CD4-positive, alpha-beta memory T cell (primary cell): ENCODE measurements around the gene CHST11. TPM values are rescaled to one million over a fixed set of nuclear protein-coding genes. Genes with fewer than 3 reads are reported as not detected.

Experiments used
- CTCF ChIA-PET: fragments of 350-600 bp; sonication (Branson Sonifier 250); formaldehyde crosslinking; loops from one replicate; lab custom pipeline; 2021; ENCODE audit warnings: inconsistent platforms; ENCODE audit not compliant: partially characterized antibody; lab: Charles Lee
- POLR2A ChIA-PET: fragments of 350-600 bp; sonication (Branson Sonifier 250); formaldehyde crosslinking; loops from one replicate; lab custom pipeline; 2021; ENCODE audit not compliant: partially characterized antibody; lab: Charles Lee
- DNase-seq, 5 donors: peaks; one replicate each; pipeline versions ENCODE4 v3.0.0 to v3.0.0-alpha.2; 2020 to 2022; ENCODE audit warnings: mixed read lengths in 1 of 5
- H3K27ac ChIP-seq: one replicate; pipeline ENCODE4 v1.7.0; 2013; ENCODE audit warnings: low read depth, low read length
- H3K27me3 ChIP-seq: 2 replicates; pipeline ENCODE4 v1.7.0; 2013; ENCODE audit warnings: mild to moderate bottlenecking, low read length, moderate library complexity; ENCODE audit not compliant: insufficient read depth
- H3K36me3 ChIP-seq: 2 replicates; pipeline ENCODE4 v1.7.0; 2013; ENCODE audit warnings: mild to moderate bottlenecking, low read length, moderate library complexity; ENCODE audit not compliant: insufficient read depth
- H3K4me1 ChIP-seq: 2 replicates; pipeline ENCODE4 v1.7.0; 2013; ENCODE audit warnings: mild to moderate bottlenecking, low read length, moderate library complexity; ENCODE audit not compliant: insufficient read depth
- H3K4me3 ChIP-seq, 2 donors: one replicate each; pipeline ENCODE4 v1.7.0; 2013; ENCODE audit warnings: low read length in 2 of 2, mild to moderate bottlenecking in 1 of 2
- H3K9me3 ChIP-seq, 2 donors: one replicate each; pipeline ENCODE4 v1.7.0; 2013; ENCODE audit warnings: low read length in 2 of 2, control low read depth in 1 of 2; ENCODE audit not compliant: control insufficient read depth in 1 of 2
- H3K27ac Mint-ChIP-seq, 7 donors: one replicate each; pipeline ENCODE4 v1.8.0; 2020 to 2021; ENCODE audit warnings: mixed read lengths in 7 of 7, mild to moderate bottlenecking in 6 of 7, inconsistent platforms in 3 of 7, moderate library complexity in 3 of 7
- H3K27me3 Mint-ChIP-seq, 2 donors: one replicate each; pipeline ENCODE4 v1.8.0; 2020 to 2021; ENCODE audit warnings: mixed read lengths in 2 of 2
- H3K36me3 Mint-ChIP-seq, 2 donors: one replicate each; pipeline ENCODE4 v1.8.0; 2020 to 2021; ENCODE audit warnings: mixed read lengths in 2 of 2, inconsistent platforms in 1 of 2, mild to moderate bottlenecking in 1 of 2
- H3K4me1 Mint-ChIP-seq, 4 donors: one replicate each; pipeline ENCODE4 v1.8.0; 2020 to 2021; ENCODE audit warnings: mixed read lengths in 4 of 4, mild to moderate bottlenecking in 1 of 4
- H3K4me3 Mint-ChIP-seq, 8 donors: one replicate each; pipeline ENCODE4 v1.8.0; 2020 to 2021; ENCODE audit warnings: mixed read lengths in 8 of 8, mild to moderate bottlenecking in 7 of 8, moderate library complexity in 6 of 8, inconsistent platforms in 3 of 8
- H3K9me3 Mint-ChIP-seq, 8 donors: one replicate each; pipeline ENCODE4 v1.8.0; 2020 to 2021; ENCODE audit warnings: mixed read lengths in 8 of 8, mild to moderate bottlenecking in 5 of 8, inconsistent platforms in 3 of 8, moderate library complexity in 1 of 8
- intact Hi-C: fragments of 100-400 bp; cut with micrococcal nuclease; formaldehyde crosslinking; loops from one replicate; pipeline ENCODE4 v1.15.1; 2023
- polyA plus RNA-seq, 2 donors: library from polyadenylated mRNA; unstranded; fragments of 300-500 nt; fragmentation: Illumina TruSeq; gene quantifications; one replicate each; pipeline ENCODE4 v1.2.3, GENCODE V29; 2021
- total RNA-seq, 2 experiments: library from RNA; stranded (reverse); gene quantifications; one replicate each; pipeline ENCODE4 v1.2.3, GENCODE V29; 2021

The CHST11 gene
- total and polyA plus RNA-seq, 4 experiments from 2014 or later, result 55.1 to 64.6 (median 59.8) TPM

- intact Hi-C loops, result loop anchor here (2.0 to 10.0 kb wide), 2 partner anchors 15 to 191 kb away; partner anchors contain the start of gene EID3
- peaks cover 0 to 2% (median 0%) of the 10 kb centered on the region in 8 donors for H3K9me3 Mint-ChIP-seq
- peak overlapping the region in 7 of 8 donors; percentile 7 to 88 (median 67) for H3K4me3 Mint-ChIP-seq
- Histone ChIP-seq H3K9me3 (no peaks in the 10 kb centered on the region), H3K4me1 (peaks cover 96% of the 10 kb centered on the region), H3K36me3 (no peaks in the 10 kb centered on the region), H3K4me3 (no peak overlapping the region), H3K27me3 (no peaks in the 10 kb centered on the region), H3K27ac (peak overlapping the region; percentile 50)
- peak overlapping the region; percentile 74 to 99 (median 88) for H3K27ac Mint-ChIP-seq
- H3K36me3 Mint-ChIP-seq, result peaks cover 0 to 22% of the 10 kb centered on the region in 2 donors
- peaks cover 75 to 97% (median 87%) of the 10 kb centered on the region in 4 donors for H3K4me1 Mint-ChIP-seq
- POLR2A ChIA-PET, result interaction anchor here (6.1 kb wide), 1 partner anchor 37 kb away, joined by 71 read pairs; the partner anchor contains the start of gene CHST11
- CTCF ChIA-PET, result no interaction called here
- no peak for DNase-seq
- no peaks in the 10 kb centered on the region for H3K27me3 Mint-ChIP-seq
These were observed 39.0 kb downstream of the CHST11 start for GRCh38 chr12:104495786-104496185.

GRCh38 chr12:104496336-104496735 lies 39.6 kb downstream of the CHST11 start:
- intact Hi-C loops, result loop anchor here (10.0 kb wide), 1 partner anchor 192 kb away; the partner anchor contains the start of gene EID3
- Histone ChIP-seq H3K27ac (peak overlapping the region; percentile 50), H3K27me3 (no peaks in the 10 kb centered on the region), H3K4me3 (no peak overlapping the region), H3K36me3 (no peaks in the 10 kb centered on the region), H3K9me3 (no peaks in the 10 kb centered on the region), H3K4me1 (peaks cover 96% of the 10 kb centered on the region)
- POLR2A ChIA-PET, result interaction anchor here (6.1 kb wide), 1 partner anchor 37 kb away, joined by 71 read pairs; the partner anchor contains the start of gene CHST11
- CTCF ChIA-PET, result no interaction called here
- Mint-ChIP-seq H3K36me3 (peaks cover 0 to 20% of the 10 kb centered on the region in 2 donors), H3K27ac (peak overlapping the region; percentile 35 to 99 (median 95)), H3K9me3 (peaks cover 0 to 2% (median 0%) of the 10 kb centered on the region in 8 donors), H3K4me3 (peak overlapping the region in 2 of 8 donors; percentile 74 to 75), H3K27me3 (no peaks in the 10 kb centered on the region), H3K4me1 (peaks cover 72 to 97% (median 87%) of the 10 kb centered on the region in 4 donors)
- DNase-seq, result no peak

GRCh38 chr12:104498211-104498801 lies 41.6 kb downstream of the CHST11 start:
- Histone ChIP-seq H3K9me3 (no peaks in the 10 kb centered on the region), H3K36me3 (no peaks in the 10 kb centered on the region), H3K27ac (peak overlapping the region; percentile 48), H3K4me1 (peaks cover 94% of the 10 kb centered on the region), H3K4me3 (peak overlapping the region in 1 of 2 donors; percentile 1), H3K27me3 (no peaks in the 10 kb centered on the region)
- no peaks in the 10 kb centered on the region for H3K27me3 Mint-ChIP-seq
- H3K4me1 Mint-ChIP-seq, result peaks cover 71 to 97% (median 85%) of the 10 kb centered on the region in 4 donors
- peak; percentile 66 to 81 (median 75) for DNase-seq
- peaks cover 0 to 2% (median 0%) of the 10 kb centered on the region in 8 donors for H3K9me3 Mint-ChIP-seq
- ChIA-PET POLR2A (interaction anchor here (0.6 to 7.7 kb wide), 11 partner anchors 9 to 81 kb away, joined by 3 to 55 read pairs (median 4); partner anchors contain the start of gene CHST11), CTCF (interaction anchor here (0.8 to 1.5 kb wide), 4 partner anchors 11 to 41 kb away, joined by 3 to 4 read pairs (median 3); partner anchors contain the start of gene CHST11)
- intact Hi-C loops, result loop anchor here (1.0 to 10.0 kb wide), 3 partner anchors 13 to 194 kb away; partner anchors contain the start of genes CHST11 and EID3
- H3K27ac Mint-ChIP-seq, result peak overlapping the region; percentile 88 to 99 (median 96)
- H3K4me3 Mint-ChIP-seq, result peak overlapping the region; percentile 55 to 89 (median 78)
- peaks cover 4 to 18% of the 10 kb centered on the region in 2 donors for H3K36me3 Mint-ChIP-seq

- H3K9me3 ChIP-seq, result no peaks in the 10 kb centered on the region
- Mint-ChIP-seq H3K36me3 (peaks cover 7 to 11% of the 10 kb centered on the region in 2 donors), H3K9me3 (peaks cover 0 to 2% (median 0%) of the 10 kb centered on the region in 8 donors), H3K4me1 (peaks cover 69 to 97% (median 85%) of the 10 kb centered on the region in 4 donors), H3K27me3 (no peaks in the 10 kb centered on the region), H3K27ac (peak overlapping the region in 6 of 7 donors; percentile 17 to 99 (median 92)), H3K4me3 (peak overlapping the region in 4 of 8 donors; percentile 10 to 89 (median 52))
- peaks cover 95% of the 10 kb centered on the region for H3K4me1 ChIP-seq
- no peak overlapping the region for H3K4me3 ChIP-seq
- intact Hi-C loops, result loop anchor here (10.0 kb wide), 1 partner anchor 195 kb away; the partner anchor contains the start of gene EID3
- CTCF ChIA-PET, result interaction anchor here (0.7 to 1.9 kb wide), 6 partner anchors 9 to 118 kb away, joined by 3 to 7 read pairs (median 4); partner anchors contain the start of gene CHST11
- no peaks in the 10 kb centered on the region for H3K36me3 ChIP-seq
- DNase-seq, result no peak
- POLR2A ChIA-PET, result interaction anchor here (0.7 to 7.7 kb wide), 7 partner anchors 14 to 42 kb away, joined by 3 to 55 read pairs (median 5); partner anchors contain the start of gene CHST11
- H3K27me3 ChIP-seq, result no peaks in the 10 kb centered on the region
- H3K27ac ChIP-seq, result no peak overlapping the region
These were observed 43.1 kb downstream of the CHST11 start for GRCh38 chr12:104499668-104500332.

- Mint-ChIP-seq H3K27ac (peak overlapping the region in 2 of 7 donors; percentile 79 to 88), H3K4me1 (peaks cover 62 to 100% (median 84%) of the 10 kb centered on the region in 4 donors), H3K9me3 (peaks cover 0 to 2% (median 0%) of the 10 kb centered on the region in 8 donors), H3K4me3 (peak overlapping the region in 2 of 8 donors; percentile 21 to 45), H3K27me3 (no peaks in the 10 kb centered on the region), H3K36me3 (peaks cover 11 to 13% of the 10 kb centered on the region in 2 donors)
- H3K36me3 ChIP-seq, result no peaks in the 10 kb centered on the region
- H3K9me3 ChIP-seq, result no peaks in the 10 kb centered on the region
- POLR2A ChIA-PET, result interaction anchor here (2.3 to 7.7 kb wide), 3 partner anchors 16 to 43 kb away, joined by 8 to 55 read pairs (median 11); partner anchors contain the start of gene CHST11
- DNase-seq, result no peak
- CTCF ChIA-PET, result interaction anchor here (1.5 to 1.9 kb wide), 3 partner anchors 7 to 119 kb away, joined by 4 to 6 read pairs (median 4); no protein-coding TSS in a partner anchor
- no peaks in the 10 kb centered on the region for H3K27me3 ChIP-seq
- H3K4me3 ChIP-seq, result no peak overlapping the region
- intact Hi-C loops, result no loop called here
- H3K4me1 ChIP-seq, result peaks cover 95% of the 10 kb centered on the region
- H3K27ac ChIP-seq, result no peak overlapping the region
These were observed 44.4 kb downstream of the CHST11 start for GRCh38 chr12:104501115-104501514.

GRCh38 chr12:104501660-104502059 lies 44.9 kb downstream of the CHST11 start:
- Histone ChIP-seq H3K4me3 (no peak overlapping the region), H3K4me1 (peaks cover 95% of the 10 kb centered on the region), H3K36me3 (no peaks in the 10 kb centered on the region), H3K27ac (no peak overlapping the region), H3K27me3 (no peaks in the 10 kb centered on the region), H3K9me3 (no peaks in the 10 kb centered on the region)
- intact Hi-C loops, result no loop called here
- Mint-ChIP-seq H3K36me3 (peaks cover 13 to 15% of the 10 kb centered on the region in 2 donors), H3K4me1 (peaks cover 59 to 99% (median 86%) of the 10 kb centered on the region in 4 donors), H3K27me3 (no peaks in the 10 kb centered on the region), H3K4me3 (peak overlapping the region in 2 of 8 donors; percentile 7 to 58), H3K9me3 (peaks cover 0 to 2% (median 0%) of the 10 kb centered on the region in 8 donors), H3K27ac (peak overlapping the region in 5 of 7 donors; percentile 1 to 88 (median 15))
- ChIA-PET POLR2A (interaction anchor here (2.6 to 7.7 kb wide), 2 partner anchors 16 to 44 kb away, joined by 8 to 55 read pairs; partner anchors contain the start of gene CHST11), CTCF (interaction anchor here (1.1 kb wide), 1 partner anchor 45 kb away, joined by 6 read pairs; the partner anchor contains the start of gene CHST11)
- DNase-seq, result no peak
